Femur (tissue), 1 donor: ENCODE data around the gene CCDC174.

Experiments used
- DNase-seq: peaks from one replicate; pipeline ENCODE4 v3.0.0-alpha.2; 2017

The CCDC174 gene

DNA sequence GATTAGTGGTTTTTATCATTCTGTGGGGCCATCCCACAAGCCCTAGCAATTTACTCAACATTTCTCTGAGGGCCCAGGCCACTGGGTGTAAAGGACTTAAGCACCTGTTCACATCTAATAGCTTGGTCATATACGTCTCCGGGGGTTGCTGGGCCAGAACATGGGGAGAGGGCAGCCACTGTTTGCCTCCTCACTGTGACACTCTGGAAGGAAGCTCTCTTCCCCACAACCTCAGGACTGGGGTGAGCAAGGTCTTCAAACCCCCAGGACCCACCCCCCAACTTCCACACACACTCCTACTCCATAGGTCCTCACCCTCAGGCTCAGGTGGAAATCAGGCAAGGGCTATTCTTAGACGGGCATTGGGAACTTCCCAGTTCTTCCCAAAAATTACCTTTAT is 52.2 kb downstream of the CCDC174 start:
- DNase-seq = no peak

DNA sequence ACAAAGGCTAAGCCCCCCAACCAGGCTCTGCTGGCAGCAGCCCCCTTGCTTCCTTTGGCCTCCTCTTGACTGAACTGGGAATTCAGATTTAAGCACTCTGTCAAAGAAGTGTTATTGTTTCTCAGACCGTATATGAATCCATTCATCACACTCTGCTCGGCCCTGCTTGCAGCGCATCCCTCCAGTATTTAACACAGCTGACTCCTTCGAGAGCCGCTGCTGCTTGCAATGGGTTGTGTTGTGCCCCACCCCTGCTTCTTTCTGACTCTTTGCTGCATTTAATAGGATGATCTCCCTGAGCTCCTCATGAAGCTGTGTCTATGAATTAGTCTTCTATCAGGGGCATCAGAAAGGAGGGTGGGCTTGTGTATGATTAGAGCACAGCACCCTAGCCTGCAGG is 54.5 kb downstream of the CCDC174 start:
- no peak for DNase-seq

DNA sequence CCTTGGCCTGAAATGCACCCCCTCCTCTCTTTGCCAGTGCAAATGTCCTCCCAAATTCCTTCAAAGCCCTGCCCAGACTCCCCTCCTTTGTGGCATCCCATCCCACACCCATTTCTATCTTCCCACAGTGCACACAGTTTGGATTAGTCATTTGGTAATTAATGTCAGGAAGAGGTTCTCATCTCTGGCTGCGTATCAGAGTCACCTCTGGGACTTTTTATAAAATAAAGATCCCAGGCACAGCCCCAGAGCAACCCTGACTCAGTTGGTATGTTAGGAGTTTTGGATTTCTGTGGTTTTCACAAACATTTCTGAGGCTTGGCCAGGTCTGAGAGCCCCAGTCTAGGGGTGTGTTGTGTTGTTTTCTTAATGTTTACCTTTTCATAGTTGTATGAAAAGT is 65.0 kb downstream of the CCDC174 start:
- DNase-seq = no peak

DNA sequence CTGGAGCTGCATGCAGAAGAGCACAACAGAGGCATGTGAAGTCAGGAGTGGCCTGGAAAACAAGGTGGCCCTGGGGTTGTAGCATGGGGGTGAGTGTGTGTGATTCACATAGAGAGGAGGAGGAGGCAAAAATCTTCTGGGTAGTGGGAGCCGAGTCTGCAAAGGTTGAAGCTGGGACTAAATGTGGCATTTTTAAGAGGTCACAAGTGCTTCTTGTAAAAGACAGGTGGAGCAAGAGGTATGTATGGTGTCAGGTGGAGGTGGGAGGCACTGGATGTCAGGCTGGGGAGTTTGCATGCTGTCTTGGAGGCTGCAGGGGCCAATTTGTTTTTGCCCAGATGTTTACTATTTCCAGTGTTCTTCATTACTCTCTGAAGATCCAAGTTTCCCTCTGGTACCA is 65.7 kb downstream of the CCDC174 start:
- no peak for DNase-seq

DNA sequence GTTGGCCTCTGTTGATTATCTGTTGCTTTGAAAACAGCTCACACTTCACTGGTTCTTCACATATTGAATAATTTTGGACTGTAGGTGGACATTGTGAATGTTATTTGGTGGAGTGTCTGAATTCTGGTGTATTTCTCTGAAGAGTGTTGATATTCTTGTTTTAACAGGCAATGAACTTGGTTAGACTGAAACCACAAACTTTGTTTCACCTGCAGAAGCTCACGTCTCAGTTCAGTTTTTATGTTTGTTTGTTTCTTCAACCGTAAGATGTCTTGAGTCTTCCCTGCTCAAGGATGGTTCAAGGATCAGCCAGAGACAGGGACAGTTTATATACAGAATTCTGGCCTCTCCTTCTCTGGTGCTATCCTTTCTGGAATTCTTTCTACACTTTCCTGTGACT is 67.0 kb downstream of the CCDC174 start:
- no peak for DNase-seq

DNA sequence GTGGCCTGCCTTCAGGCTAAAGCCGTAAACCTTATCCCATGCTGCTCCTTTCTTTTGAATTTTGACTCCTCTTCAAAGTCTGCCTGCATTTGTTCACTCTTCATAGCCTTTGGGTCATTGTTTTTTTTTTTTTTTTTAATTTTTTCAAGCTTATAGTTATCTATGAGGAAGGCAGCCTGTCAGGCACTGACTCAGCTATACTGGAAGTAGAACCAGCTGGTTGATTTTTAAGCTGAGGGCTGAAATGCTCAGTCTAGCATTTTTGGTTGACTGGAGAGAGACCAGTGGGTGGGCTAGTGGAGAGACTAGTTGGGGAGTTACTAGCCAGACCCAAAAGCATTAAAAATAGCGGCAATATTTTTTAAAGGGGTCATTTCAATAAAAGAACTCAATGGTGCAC is 67.4 kb downstream of the CCDC174 start:
- no peak for DNase-seq

DNA sequence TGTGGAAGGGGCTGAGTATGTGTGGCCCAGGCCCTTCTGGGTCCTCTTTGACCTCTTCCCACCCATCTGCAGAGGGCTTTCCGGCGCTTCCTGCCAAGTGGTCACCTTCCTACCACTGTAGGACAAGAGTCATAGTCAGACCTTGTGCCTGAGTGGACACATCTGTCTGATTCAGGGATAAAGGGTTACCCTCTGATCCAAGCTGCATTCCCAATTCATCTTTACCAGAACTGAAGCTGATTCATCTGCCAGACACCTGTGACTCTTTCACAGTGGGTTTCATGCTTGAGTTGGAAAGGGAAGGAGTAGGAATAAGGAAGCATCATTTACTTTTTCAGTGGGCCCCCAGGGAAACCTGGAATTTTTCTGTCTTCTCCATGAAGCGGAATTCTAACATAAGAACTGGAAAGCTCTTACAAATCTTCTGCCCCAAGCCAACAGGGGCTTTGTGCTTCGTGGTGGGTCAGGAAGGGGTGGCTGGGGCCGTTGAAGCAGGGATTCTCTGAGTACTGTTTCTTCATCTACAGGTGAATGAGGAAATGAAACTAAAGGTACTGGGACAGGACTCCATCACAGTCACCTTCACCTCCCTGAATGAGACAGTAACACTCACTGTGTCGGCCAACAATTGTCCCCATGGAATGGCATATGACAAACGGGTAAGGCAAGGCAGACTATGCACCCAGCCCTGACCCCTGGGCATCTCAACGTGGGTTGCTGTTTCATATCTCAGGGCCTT is 69.7 kb downstream of the CCDC174 start:
- DNase-seq = no peak
